SU-DHL-6 (cell line): ENCODE measurements around the gene CUX1.

ENCODE experiments used
- H2AFZ ChIP-seq: fragments of 200-600 bp; sonication (generic); 2 replicates; pipeline ENCODE4 v1.6.1; 2014; ENCODE audit warnings: low read depth, mild to moderate bottlenecking, moderate library complexity, mixed read lengths, antibody characterized with exemption, low read length; ENCODE audit not compliant: severe bottlenecking
- H3F3A ChIP-seq: fragments of 200-600 bp; shearing (Covaris generic); 2 replicates; pipeline ENCODE4 v1.6.0; 2016; ENCODE audit warnings: antibody characterized with exemption, mild to moderate bottlenecking; ENCODE audit not compliant: insufficient read depth
- H3K27ac ChIP-seq: fragments of 200-600 bp; sonication (generic); 2 replicates; pipeline ENCODE4 v1.5.1; 2016; ENCODE audit warnings: low read depth, mild to moderate bottlenecking, low read length, moderate library complexity, mixed read lengths
- H3K27me3 ChIP-seq: fragments of 200-600 bp; sonication (generic), shearing (Covaris generic); 2 replicates; pipeline ENCODE4 v1.6.0; 2014; ENCODE audit warnings: mild to moderate bottlenecking, low read length
- H3K36me3 ChIP-seq: fragments of 200-600 bp; sonication (generic); 2 replicates; pipeline ENCODE4 v1.6.1; 2014; ENCODE audit warnings: mild to moderate bottlenecking, low read length, mixed read lengths
- H3K4me2 ChIP-seq: fragments of 300-600, 200-600 bp; shearing (Covaris generic), sonication (generic); 2 replicates; pipeline ENCODE4 v1.6.0; 2014; ENCODE audit warnings: low read length, low read depth, mild to moderate bottlenecking; ENCODE audit not compliant: poor library complexity, severe bottlenecking
- H3K4me3 ChIP-seq: fragments of 200-600 bp; sonication (generic); 2 replicates; pipeline ENCODE4 v1.5.1; 2014; ENCODE audit warnings: antibody characterized with exemption, low read length, mild to moderate bottlenecking, mixed read lengths; ENCODE audit not compliant: insufficient read depth, poor library complexity, severe bottlenecking
- H3K79me2 ChIP-seq: fragments of 200-600 bp; sonication (generic); 2 replicates; pipeline ENCODE4 v1.6.1; 2014; ENCODE audit warnings: mild to moderate bottlenecking, low read length, moderate library complexity; ENCODE audit not compliant: insufficient read depth
- H3K9ac ChIP-seq: fragments of 200-600 bp; sonication (generic); 2 replicates; pipeline ENCODE4 v1.7.0; 2014; ENCODE audit warnings: mild to moderate bottlenecking, low read length
- H3K9me2 ChIP-seq: fragments of 200-600 bp; sonication (generic); replicated peaks from 2 replicates; pipeline ENCODE4 v1.6.1; 2014; ENCODE audit warnings: low read length; ENCODE audit not compliant: insufficient read depth
- H3K9me3 ChIP-seq: fragments of 200-600 bp; sonication (generic); 2 replicates; pipeline ENCODE4 v1.6.1; 2014; ENCODE audit warnings: low read length, mixed read lengths; ENCODE audit not compliant: insufficient read depth
- H4K20me1 ChIP-seq: fragments of 200-600 bp; sonication (generic); 2 replicates; pipeline ENCODE4 v1.6.1; 2014; ENCODE audit warnings: low read depth, mild to moderate bottlenecking, antibody characterized with exemption, low read length, moderate library complexity, mixed read lengths
- EZH2phosphoT487 ChIP-seq: fragments of 200-600 bp; sonication (generic), shearing (Covaris generic); conservative IDR thresholded peaks from 2 replicates; pipeline ENCODE4 v1.6.1; 2018; ENCODE audit warnings: mild to moderate bottlenecking, antibody characterized with exemption, low read length, moderate library complexity, mixed read lengths
- TF ChIP-seq, protein P1 (sequence below): fragments of 200-600 bp; sonication (generic); IDR thresholded peaks from one replicate; pipeline ENCODE4 v1.5.1; 2017; ENCODE audit warnings: antibody characterized with exemption, mild to moderate bottlenecking, low read length, moderate library complexity; ENCODE audit not compliant: insufficient read depth, poor library complexity, severe bottlenecking

CUX1 gene

DNA sequence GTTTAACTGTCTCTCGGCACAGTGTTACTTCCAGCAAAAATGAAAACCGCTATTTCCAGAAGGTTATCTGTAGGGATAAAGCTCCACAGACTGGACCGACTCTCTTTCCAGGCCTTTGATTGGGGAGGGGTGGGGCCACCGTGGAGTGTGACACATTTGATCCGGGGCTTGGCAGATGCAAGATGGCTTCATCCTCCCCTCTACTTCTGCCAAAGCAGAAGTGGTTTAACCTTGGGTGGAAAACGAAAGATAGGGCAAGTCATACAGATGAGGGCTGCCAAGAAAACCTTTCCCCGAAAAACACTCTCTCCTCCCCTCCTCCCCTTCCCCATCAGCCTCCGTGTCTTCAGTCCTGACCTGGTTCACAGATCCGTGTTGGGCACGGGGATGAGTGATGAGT is 329.6 kb downstream of the CUX1 start:
- Histone ChIP-seq H3K36me3 (peaks cover 7% of the 10 kb centered on the region; the same call in 1 of the 2 replicates), H2AFZ (no peak overlapping the region), H3K27ac (no peak overlapping the region), H3F3A (no peaks in the 10 kb centered on the region), H3K9me3 (no peaks in the 10 kb centered on the region), H3K9me2 (no peaks in the 10 kb centered on the region), H3K9ac (no peak overlapping the region), H4K20me1 (peaks cover 10% of the 10 kb centered on the region; the same call in 1 of the 2 replicates), H3K79me2 (peaks cover 9% of the 10 kb centered on the region; the same call in 1 of the 2 replicates), H3K4me2 (no peak overlapping the region), H3K4me3 (no peak overlapping the region), H3K27me3 (no peaks in the 10 kb centered on the region)
- TF ChIP-seq, protein P1, sequence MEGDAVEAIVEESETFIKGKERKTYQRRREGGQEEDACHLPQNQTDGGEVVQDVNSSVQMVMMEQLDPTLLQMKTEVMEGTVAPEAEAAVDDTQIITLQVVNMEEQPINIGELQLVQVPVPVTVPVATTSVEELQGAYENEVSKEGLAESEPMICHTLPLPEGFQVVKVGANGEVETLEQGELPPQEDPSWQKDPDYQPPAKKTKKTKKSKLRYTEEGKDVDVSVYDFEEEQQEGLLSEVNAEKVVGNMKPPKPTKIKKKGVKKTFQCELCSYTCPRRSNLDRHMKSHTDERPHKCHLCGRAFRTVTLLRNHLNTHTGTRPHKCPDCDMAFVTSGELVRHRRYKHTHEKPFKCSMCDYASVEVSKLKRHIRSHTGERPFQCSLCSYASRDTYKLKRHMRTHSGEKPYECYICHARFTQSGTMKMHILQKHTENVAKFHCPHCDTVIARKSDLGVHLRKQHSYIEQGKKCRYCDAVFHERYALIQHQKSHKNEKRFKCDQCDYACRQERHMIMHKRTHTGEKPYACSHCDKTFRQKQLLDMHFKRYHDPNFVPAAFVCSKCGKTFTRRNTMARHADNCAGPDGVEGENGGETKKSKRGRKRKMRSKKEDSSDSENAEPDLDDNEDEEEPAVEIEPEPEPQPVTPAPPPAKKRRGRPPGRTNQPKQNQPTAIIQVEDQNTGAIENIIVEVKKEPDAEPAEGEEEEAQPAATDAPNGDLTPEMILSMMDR = no peak
- no peak for TF ChIP-seq EZH2phosphoT487

DNA sequence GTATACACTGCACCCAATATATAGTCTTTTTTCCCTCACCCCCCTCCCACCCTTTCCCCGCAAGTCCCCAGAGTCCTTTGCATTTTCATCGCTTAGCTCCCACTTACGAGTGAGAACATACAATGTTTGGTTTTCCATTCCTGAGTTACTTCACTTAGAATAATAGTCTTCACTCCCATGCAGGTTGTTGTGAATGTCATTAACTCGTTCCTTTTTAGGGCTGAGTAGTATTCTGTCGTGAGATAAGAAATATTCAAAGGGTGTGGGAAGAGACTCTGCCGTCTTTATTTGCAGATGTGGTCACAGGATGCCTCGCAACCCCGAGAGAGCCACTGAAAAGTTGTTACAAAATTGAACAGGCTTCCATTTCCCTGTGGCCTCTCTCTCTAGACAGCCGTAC is 331.4 kb downstream of the CUX1 start:
- H3K27ac ChIP-seq = no peak overlapping the region
- H3K9me2 ChIP-seq = no peaks in the 10 kb centered on the region
- H3K4me3 ChIP-seq = no peak overlapping the region
- H3K9me3 ChIP-seq = no peaks in the 10 kb centered on the region
- H3K9ac ChIP-seq = no peak overlapping the region
- peaks cover 10% of the 10 kb centered on the region; the same call in 1 of the 2 replicates for H4K20me1 ChIP-seq
- H3K36me3 ChIP-seq = peaks cover 11% of the 10 kb centered on the region; the same call in 1 of the 2 replicates
- no peaks in the 10 kb centered on the region for H3K27me3 ChIP-seq
- peaks cover 12% of the 10 kb centered on the region; the same call in 1 of the 2 replicates for H3K79me2 ChIP-seq
- H3F3A ChIP-seq = no peaks in the 10 kb centered on the region
- TF ChIP-seq EZH2phosphoT487 = no peak
- TF ChIP-seq, protein P1 = no peak
- H2AFZ ChIP-seq = no peak overlapping the region
- H3K4me2 ChIP-seq = no peak overlapping the region

DNA sequence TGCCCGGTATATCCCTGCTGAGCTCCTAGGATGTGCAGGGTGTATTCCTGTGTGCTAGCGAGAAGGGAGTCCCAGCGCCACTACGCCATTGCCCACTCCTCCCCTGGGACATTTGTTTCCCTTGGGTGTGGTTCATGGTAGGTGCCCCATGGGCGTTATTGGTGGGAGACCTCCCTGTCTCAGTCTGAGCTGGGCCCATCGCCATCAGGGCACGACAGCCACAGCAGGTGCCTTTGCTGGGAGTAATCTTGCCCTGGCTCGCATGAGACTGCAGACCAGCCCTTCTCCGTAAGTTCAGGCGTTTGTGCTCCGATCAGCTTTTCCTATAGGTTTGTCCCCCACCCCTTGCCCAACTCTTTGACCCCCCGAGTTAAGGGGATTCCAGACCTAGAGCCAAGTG is 332.0 kb downstream of the CUX1 start:
- Histone ChIP-seq H3K36me3 (peaks cover 12% of the 10 kb centered on the region; the same call in 1 of the 2 replicates), H4K20me1 (peaks cover 10% of the 10 kb centered on the region; the same call in 1 of the 2 replicates), H2AFZ (no peak overlapping the region), H3K27me3 (no peaks in the 10 kb centered on the region), H3K9ac (no peak overlapping the region), H3K9me2 (no peaks in the 10 kb centered on the region), H3K4me2 (no peak overlapping the region), H3K79me2 (peaks cover 12% of the 10 kb centered on the region; the same call in 1 of the 2 replicates), H3K9me3 (no peaks in the 10 kb centered on the region), H3F3A (no peaks in the 10 kb centered on the region), H3K27ac (no peak overlapping the region), H3K4me3 (no peak overlapping the region)
- TF ChIP-seq, protein P1 = no peak
- no peak for TF ChIP-seq EZH2phosphoT487
